Kasumi-1 (cell line): ENCODE measurements around the gene TAT.
"Not testable (repeated sequence)": the region's sequence is repeated elsewhere in the genome, so short reads cannot be mapped to it uniquely, and the experiment has no call there.

ENCODE experiments used
- DNase-seq, 2 experiments: peaks; one replicate each; lab custom pipeline; 2025; lab: John Stamatoyannopoulos, UW

The TAT gene

DNA sequence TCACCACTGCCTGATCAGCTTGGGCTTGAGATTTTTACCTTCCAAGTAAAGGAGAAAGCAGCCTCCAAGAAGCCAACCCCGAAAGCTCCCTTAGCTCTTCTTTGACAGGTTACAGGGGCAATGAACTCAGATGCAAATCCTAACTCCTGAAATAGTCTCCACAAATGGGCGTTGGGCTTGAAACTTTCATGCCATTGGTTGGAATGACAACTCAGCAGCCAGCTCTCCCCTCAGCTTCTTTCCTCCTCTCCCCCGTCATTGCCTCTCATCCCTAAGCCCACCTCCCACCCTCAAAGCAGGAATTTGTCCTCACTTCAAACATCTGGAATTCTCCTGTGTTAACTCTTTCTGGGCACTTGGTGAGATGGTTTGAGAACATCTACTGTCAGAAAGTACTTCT is at the start of gene TAT:
TSS of gene TAT (minus strand) at position 122 of the 400 bp plus-strand sequence. CDS start 677 bp downstream, outside the sequence.
- no peak for DNase-seq

DNA sequence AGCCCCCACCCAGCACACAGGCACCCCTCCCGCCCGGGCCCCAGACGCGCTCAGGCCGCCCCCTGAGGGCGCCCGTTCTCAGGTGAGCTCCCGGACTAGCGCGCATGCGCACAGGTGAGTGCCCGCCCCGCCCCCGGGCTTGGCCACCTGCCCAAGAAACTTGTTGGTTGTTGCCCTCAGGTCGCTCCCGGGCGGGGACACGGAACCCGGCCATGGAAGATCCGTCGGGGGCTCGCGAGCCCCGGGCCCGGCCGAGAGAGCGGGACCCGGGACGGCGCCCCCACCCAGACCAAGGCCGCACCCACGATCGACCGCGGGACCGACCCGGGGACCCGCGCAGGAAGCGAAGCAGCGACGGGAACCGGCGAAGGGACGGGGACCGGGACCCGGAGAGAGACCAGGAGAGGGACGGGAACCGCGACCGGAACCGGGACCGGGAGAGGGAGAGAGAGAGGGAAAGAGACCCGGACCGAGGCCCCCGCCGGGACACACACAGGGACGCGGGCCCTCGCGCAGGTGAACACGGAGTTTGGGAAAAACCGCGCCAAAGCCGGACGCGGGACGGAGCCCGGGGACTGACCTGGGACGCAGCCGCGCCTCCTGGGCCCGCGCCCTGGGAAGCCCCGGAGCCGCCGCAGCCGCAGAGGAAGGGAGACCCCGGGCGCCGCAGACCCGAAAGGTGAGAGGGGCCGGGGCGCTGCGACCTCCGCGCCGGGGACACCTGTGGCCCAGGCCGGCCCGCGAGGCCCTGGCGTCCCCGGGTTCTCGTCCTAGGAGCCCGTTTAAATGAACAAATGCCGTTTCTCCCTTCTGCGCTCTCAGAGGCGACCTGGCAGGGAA is 49.3 kb upstream of the TAT start, which contains the start of gene MARVELD3:
TSS of gene MARVELD3 (plus strand) at position 167 of the 840 bp plus-strand sequence. CDS start at position 213, 46 bp downstream.
- DNase-seq = no peak

DNA sequence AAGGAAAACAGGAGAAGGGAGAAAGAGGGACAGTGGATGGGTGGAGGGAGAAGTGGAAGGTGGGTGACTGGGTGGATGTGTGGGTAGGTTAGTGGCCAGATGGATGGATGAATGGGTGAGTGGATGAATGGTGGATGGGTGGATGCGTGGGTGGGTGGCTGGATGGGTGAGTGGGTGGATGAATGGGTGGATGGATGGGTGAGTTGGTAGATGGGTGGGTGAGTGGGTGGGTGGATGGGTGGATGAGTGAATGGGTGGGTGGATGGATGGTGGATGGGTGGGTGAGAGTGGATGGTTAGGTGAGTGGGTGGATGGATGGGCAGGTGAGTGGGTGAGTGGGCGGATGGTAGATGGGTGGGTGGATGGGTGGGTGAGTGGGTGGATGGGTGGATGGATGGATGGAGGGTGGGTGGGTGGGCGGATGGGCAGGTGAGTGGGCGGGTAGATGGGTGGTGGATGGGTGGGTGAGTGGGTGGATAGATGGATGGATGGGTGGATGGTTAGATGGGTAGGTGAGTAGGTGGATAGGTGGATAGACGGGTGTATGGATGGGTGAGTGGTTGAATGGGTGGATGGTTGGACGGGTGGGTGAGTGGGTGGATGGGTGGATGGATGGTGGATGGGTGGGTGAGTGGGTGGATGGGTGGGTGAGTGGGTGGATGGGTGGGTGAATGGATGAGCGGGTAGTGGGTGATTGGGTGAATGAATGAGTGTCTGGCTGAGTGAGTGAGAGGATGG is 48.4 kb upstream of the TAT start:
- no peak for DNase-seq

DNA sequence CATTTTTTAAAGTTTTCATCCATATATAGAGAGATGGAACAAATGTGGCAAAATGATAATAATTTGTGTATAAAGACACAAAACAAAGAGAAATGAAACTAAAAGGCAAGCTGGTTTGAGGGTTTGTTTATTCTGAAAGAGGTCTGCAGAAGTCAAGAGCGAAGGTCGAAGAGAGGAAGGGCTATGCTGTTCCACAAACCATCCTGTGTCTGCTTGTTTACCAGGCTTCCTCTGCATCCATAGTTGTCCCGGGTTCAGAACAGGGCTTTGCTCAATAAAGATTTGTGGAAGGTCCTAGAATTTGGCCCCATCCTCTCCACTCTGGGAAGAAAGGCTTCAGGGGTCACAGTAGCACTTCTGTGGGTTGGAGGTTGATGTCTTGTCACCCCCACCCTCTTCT is 46.7 kb upstream of the TAT start:
- no peak for DNase-seq

DNA sequence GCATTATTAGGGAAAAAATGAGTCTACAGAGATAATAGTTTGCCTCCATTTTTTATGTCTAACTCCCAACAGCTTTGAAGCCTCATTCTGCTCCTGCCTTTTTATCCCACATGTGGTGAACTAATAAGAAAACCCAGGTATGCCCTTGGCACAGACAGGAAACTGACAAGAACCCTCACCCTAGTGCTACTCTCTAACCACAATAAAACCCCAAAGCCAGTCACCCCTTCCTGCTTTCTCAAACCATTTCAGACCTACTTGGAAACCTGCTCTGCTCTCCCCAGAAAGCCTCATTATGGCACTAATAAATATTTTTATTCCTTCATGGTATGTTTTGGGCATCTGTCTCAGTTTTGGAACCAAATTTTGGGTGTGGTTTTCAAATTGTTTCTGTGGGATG is 45.2 kb upstream of the TAT start:
- no peak for DNase-seq

DNA sequence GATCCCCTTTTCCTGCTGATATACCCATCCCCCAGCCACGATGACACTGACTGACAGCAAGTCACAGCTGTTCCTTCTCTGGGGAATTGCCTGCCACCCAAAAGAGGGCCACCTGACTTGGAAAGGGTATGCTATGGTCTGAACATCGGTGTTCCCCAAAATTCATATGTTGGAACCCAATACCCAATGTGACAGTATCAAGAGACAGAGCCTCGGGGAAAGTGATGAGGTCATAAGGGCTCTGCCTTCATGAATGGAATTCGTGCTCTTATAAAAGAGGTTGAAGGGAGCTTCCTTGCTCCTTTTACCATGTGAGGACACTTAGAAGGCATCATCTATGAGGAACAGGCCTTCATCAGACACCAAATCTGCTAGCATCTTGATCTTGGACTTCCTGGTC is 41.5 kb upstream of the TAT start:
- DNase-seq = no peak

DNA sequence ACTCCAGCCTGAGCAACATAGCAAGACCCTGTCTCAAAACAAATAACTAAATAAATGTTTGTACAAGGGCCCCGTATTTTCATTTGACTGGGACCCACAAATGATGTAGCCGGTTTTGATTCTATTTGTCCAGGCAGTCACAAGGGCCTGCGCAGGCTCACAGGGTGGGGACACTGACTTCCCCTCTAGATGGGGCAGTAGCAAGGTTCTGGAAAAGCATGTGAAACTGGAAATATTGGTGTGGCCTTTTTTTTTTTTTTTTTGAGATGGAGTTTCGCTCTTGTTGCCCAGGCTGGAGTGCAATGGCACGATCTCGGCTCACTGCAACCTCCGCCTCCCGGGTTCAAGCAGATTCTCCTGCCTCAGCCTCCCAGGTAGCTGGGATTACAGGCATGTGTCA is 38.1 kb upstream of the TAT start:
- not testable (repeated sequence) for DNase-seq

DNA sequence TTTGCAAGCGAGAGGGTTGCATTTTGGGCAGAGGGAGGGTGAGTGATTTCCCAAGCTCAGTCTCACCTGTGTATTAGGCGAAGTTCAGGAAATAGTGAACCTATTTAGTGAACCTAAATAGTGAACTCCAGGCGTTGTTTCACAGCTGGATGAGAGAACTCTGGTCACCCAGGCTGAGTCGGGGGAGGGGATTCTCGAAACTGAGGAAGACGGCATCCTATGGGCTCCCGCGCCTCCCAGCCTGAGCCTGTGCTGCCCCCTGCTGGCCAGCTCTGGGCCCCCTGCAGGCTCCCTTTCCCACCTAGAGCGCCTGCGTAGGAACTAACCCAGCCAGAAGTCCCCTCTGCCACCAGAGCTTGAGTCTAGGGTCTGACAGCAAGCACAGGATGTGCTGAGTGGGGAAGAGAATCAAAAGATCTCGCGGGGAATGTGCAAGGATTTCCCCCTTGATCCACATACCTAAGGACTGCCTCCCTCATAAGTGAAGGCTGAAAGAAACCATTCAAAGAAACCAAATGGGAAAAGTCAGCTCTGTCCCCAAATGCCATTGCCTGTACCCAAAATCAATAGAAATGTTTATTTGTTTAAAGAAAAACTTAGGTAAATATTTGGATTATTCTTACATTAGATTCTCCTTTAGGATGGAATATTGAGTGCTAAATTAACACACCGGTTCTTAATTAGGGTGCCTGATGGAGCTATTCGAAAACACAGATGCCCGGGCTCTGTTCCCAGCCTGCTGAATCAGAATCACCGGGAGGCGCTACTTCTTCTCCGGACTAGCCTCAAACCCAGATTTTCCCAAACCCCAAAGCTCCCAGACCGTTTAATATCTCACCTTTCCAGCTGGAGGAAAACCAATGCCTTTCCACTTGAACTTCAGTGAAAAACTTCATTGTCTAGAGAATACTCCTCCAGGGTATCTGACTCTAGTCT is 34.3 kb upstream of the TAT start:
- DNase-seq = peak; percentile 67 to 74

DNA sequence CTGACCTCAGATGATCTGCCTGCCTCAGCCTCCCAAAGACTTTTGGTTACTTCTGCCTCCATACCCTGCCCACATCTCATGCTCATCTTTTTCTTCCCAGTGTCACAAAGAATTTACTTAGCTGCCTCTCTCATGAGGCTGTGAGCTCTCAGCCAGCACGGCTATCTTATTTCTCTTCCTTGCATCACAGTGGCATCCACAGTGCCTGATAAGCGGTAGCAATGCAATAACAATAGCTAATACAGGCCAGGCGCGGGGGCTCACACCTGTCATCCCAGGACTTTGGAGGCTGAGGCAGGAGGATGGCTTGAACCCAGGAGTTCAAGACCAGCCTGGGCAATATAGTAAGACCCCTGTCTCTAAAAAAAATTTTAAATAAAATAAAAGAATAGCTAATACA is 33.6 kb upstream of the TAT start:
- no peak for DNase-seq

DNA sequence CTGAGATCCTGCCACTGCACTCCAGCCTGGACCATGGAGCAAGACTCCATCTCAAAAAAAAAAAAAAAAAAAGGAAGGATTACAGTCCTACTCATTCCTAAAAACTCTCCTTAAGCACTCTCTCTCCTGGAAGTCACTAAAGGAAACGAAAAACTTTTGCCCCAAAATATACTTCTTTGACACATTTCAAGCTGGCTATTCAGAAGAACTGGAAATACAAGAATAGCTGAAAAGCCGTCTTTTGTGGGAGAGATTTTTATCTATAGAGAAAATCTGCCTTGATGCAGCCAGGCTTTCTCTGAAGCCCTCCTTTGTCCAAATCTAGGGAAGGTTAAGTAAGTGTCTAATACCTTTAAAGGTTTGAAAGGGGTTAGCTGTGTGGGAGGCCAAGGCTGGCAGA is 32.2 kb upstream of the TAT start:
- DNase-seq = no peak

DNA sequence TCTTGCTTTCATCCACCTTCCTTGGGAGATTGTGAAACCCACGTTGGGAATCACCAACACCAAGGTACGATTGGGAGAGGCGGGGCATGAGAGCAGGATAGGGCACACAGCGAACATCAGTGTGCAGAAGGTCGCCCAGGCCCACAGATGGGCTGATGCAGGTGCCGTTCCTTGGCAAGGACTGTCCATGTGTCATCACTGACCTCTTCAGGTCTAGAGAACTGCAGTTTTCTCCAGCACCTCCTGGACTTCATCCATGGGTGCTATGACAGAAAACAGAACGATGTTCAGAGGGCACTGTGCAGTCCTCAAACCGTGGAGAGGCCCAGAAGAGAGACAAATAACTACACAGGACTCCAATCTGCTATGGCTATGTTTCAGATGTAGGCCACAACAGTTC is 23.9 kb upstream of the TAT start:
- DNase-seq = no peak

DNA sequence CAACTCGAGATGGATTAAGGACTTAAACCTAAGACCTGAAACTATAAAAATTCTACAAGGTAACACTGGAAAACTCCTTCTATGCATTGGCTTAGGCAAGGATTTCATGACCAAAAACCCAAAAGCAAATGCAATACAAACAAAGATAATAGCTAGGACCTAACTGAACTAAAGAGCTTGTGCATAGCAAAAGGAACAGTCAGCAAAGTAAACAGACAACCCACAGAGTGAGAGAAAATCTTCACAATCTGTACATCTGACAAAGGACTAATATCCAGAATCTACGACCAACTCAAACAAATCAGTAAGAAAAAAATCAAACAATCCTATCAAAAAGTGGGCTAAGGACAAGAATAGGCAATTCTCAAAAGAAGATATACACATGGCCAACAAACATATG is 21.5 kb upstream of the TAT start:
- DNase-seq = not testable (repeated sequence)

DNA sequence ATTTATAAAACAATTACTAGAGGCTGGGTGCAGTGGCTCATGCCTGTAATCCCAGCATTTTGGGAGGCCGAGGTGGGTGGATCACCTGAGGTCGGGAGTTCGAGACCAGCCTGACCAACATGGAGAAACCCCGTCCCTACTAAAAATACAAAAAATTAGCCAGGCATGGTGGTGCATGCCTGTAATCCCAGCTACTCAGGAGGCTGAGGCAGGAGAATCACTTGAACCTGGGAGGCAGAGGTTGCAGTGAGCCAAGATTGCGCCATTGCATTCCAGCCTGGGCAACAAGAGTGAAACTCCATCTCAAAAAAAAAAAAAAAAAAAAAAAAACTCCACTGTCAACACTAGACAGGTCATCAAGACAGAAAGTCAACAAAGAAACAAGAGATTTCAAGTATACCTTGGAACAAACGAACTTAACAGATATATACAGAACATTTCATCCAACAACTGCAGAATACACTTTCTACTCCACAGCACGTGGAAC is 18.5 kb upstream of the TAT start:
- not testable (repeated sequence) for DNase-seq

DNA sequence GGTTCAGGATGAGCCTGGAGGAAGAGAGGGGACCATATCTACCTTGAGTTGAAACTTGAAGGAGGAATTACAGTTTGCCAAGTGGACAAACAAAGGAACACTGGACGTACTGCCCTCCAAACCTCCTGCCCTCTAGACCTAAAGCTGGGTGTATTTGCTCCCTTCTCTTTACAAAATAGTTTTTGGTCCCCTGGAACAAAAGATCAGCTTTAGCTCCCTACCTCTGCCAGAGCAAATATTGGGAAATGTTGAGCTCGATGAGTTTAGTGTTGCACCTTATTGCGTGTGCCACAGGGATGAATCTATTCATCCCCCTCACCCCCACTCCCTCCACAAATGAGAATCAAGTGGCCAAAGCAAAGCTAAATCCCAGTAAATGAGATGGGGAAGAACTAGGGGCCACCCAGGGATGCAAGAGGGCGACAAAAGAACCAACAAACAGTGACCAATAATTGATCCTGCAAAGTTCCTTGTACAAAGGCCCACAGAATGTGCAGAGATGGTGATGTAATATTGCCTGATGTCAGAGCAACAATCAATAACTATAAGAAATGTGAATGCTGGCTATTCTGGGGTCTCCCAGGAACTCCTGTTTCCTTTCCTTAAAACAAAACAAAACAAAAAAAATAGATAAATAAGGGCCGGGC is 17.2 kb upstream of the TAT start:
- no peak for DNase-seq

DNA sequence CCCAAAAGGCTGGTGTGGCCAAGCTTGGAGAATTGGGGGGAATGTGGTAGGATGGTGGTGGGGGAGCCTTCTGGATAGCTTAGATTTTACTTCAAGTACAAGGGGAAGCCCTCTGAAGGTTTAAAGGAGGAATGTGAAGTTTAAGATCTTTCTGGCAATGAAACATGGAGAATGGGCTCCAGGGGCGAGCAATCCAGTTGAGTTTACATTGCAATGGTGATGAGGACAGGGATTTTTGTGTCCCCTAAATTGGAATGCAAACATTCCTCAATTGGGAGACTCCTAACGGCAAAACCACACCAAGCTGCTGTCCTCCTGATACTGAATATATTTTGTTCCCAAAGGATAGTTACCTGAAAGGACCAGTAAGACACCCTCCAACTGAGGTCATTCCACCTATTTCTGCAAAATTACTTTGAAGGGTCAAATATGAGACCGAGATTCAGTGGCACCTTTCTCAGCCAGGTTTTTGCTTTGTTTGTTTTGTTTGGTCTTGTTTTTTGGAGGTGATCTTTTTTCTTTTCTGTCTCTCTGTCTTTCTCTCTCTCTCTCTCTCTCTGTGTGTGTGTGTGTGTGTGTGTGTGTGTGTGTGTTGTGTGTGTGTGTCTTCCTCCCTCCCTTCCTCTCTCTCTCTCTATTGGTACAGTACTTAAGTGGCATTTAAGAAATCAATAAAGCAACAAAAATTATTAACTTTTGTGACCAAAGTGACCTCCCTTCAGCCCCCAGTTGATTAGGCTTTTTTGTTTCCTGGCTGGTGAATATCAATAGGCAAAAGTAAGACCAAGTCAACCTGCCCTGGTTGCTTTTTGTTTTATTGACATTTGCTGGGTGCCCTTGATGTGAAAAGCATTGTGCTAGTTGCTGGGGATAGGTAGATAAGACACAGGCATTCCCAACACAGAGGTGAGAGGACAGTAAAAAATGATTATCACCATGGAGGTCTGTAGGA is 16.4 kb upstream of the TAT start:
- DNase-seq = no peak

DNA sequence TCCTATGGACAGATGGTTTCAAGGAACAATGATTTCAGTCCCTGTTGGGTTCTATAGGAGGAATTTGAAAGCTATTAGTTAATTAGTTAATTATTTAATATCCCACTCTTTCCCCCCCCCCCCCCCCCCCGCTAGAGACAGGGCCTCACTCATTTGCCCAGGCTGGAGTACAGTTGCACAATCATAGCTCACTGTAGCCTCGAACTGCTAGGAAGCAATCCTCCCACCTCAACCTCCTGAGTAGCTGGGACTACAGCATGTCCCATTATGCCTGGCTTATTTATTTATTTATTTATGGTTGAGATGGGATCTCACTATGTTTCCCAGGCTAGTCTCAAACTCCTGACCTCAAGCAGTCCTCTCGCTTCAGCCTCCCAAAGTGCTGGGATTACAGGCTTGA is 15.0 kb upstream of the TAT start:
- no peak for DNase-seq

DNA sequence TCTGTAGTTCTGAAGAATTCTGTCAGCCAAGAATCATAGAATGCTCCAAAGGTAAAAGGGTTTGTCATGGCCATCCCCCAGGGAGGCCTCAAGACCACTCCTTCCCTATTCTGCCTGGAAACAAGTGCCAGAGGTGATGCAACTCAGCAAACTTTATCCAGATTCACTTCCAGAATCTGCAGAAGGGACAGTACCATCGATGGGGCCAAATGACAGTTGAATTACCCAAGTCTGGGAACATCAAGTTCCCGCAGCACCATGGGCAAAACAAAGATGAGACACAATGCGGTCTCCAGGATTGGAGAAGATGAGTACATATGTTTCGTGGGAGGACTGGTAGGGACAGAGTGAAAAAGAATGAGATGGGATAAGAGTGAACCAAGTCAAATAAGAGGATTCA is 13.7 kb upstream of the TAT start:
- DNase-seq = no peak

DNA sequence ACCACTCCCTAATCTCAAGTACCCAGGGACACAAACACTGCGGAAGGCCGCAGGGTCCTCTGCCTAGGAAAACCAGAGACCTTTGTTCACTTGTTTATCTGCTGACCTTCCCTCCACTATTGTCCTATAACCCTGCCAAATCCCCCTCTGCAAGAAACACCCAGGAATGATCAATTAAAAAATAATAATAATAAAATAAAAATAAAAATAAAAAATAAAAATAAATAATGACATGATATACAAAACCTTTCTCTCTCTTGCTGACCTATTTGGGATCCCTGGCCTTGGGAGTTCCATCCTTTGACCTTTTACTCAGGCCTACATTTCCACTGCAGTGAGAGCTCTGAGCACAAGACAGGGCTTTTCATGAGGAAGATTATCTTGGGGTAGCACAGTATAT is 13.2 kb upstream of the TAT start:
- DNase-seq = not testable (repeated sequence)

DNA sequence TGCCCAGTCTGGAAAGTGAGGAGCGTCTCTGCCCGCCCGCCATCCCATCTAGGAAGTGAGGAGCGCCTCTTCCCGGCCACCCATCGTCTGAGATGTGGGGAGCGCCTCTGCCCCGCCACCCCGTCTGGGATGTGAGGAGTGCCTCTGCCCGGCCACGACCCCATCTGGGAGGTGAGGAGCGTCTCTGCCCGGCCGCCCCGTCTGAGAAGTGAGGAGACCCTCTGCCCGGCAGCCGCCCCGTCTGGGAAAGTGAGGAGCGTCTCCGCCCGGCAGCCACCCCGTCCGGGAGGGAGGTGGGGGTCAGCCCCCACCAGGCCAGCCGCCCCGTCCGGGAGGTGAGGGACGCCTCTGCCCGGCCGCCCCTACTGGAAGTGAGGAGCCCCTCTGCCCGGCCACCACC is 12.4 kb upstream of the TAT start:
- DNase-seq = not testable (repeated sequence)

DNA sequence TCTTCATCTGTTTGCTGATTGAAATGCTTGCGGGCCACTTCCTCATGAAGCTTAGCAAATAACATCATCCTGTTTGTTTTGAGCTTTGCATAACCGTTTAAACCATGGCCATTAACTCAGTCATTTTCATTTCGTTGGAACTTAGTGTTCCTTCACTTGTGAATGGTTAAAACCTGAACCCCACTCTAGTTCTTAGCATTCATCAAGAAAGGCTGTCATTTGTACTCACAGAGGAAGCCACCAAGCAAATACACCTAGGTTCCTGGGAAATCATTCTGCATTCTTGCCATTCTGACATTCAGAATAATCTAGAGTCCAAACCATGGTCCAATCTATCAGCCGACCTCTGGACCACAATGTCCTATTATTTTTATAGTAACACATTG is 8.4 kb upstream of the TAT start:
- DNase-seq = no peak
